ENCODE measurements around the gene CC2D2A.
A peak's percentile ranks its signal among the peaks of the same experiment; 100 is the strongest.

Gene CC2D2A

DNA sequence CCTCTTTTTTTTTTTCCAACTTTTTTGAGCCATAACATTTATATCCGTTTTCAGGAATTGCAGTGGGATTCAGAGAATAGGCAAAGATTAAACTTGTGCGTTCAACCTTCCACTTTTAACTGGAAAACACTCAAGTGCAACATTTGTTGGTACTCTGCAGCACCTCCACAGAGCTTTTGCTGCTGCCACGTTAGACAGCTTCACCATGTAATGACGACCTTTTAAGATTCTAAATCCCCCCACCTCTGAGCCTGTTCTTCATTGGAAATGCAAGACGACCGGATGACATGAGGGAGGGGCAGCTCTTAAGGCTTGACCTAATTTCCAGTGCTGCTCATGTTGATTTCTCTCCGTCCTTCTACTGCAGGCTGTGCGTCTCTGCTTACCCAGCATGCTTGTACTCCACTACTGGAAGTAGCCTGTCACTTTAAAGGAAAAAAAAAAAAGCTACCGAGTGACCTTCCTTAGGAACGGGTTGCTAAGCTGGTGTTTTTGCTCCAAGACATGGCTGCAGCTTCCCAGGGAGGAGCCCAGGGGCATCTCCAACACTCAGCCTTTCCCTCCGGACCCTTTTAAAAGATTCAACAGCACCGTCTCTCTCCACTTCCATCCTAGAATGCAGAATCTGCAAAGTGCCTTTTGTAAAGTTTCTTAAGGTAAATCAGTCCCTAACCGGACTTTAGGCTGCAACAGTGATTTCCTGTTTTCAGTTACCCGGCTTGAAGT is at the start of gene CC2D2A:
CC2D2A (plus strand) TSS at position 481 of the 726 bp plus-strand sequence. CDS start 6,051 bp downstream, outside the sequence.
- peak; percentile 39 for DNase-seq

GRCh38 chr4:15420642-15421041 is 49.0 kb upstream of the CC2D2A start:
- DNase-seq = peak; percentile 70

GRCh38 chr4:15423285-15423711 is 46.4 kb upstream of the CC2D2A start:
- no peak for DNase-seq

GRCh38 chr4:15425520-15425919 is 44.2 kb upstream of the CC2D2A start:
- no peak for DNase-seq

GRCh38 chr4:15427161-15427560 is 42.5 kb upstream of the CC2D2A start:
- DNase-seq = peak; percentile 4

DNA sequence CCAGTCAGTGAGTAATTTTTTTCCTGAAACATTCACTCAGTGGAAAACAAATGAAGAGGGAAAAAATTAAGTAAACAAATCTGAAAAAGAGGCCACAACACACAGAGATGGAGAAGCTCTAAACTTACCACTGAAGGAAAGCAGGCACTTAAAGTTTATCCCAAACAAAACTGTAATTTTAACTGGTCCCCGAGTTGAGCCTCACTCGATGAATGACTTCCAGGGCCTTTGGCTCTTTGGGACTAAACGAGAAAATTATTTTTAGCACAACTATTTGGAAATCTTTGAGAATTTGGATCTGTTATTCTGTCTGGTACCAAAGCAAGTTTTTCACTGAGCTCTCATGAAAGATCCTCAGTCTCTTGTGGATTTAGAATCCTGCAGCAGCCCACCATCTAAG is 42.0 kb upstream of the CC2D2A start, which contains the start of gene C1QTNF7:
C1QTNF7 (plus strand) TSS at position 333 of the 400 bp plus-strand sequence. CDS start 7,711 bp downstream, outside the sequence.
- no peak for DNase-seq

- DNase-seq = no peak
Measured at GRCh38 chr4:15428611-15429010, 41.1 kb upstream of the CC2D2A start.

DNA sequence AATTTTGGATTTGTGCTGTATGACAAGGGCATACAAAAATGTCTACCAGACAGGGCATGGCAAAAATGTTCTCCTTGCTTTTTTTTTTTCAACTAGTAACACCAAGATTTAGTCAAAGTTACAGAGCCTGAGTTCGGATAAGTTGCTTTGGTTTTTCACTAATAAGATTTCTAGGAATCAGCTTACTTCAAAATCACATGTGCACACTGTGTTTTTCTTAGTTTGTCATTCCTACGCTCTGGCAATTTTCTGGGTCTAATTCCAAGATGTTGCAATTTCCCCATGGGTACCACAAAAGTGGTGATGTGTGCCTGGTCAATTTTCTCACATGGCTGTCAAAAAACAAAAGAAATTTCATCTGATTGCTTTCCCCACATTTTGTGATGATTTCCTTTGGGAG is 35.6 kb upstream of the CC2D2A start:
- DNase-seq = no peak

DNA sequence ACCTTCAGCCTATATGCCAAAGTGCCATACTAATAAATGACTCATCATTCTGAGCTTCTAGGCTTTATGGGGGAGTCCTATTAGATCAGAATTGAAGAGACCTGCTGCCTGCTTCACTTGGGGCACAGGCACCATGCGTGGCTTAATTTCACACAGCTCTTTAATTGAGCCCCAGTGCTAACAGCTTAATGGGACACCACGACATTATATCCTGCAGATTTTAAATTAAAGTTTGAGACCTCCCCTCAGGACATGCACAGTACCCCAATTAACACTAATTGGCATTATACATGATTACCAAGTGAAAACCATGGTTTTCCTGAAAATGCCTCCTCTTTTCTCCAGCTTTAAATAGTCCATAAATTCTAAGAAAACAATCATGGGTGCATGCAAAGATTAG is 35.0 kb upstream of the CC2D2A start:
- DNase-seq = no peak

- DNase-seq = no peak
Measured at GRCh38 chr4:15436513-15436912, 33.2 kb upstream of the CC2D2A start.

- peak; percentile 60 for DNase-seq
Measured at GRCh38 chr4:15438939-15439524, 30.6 kb upstream of the CC2D2A start.

DNA sequence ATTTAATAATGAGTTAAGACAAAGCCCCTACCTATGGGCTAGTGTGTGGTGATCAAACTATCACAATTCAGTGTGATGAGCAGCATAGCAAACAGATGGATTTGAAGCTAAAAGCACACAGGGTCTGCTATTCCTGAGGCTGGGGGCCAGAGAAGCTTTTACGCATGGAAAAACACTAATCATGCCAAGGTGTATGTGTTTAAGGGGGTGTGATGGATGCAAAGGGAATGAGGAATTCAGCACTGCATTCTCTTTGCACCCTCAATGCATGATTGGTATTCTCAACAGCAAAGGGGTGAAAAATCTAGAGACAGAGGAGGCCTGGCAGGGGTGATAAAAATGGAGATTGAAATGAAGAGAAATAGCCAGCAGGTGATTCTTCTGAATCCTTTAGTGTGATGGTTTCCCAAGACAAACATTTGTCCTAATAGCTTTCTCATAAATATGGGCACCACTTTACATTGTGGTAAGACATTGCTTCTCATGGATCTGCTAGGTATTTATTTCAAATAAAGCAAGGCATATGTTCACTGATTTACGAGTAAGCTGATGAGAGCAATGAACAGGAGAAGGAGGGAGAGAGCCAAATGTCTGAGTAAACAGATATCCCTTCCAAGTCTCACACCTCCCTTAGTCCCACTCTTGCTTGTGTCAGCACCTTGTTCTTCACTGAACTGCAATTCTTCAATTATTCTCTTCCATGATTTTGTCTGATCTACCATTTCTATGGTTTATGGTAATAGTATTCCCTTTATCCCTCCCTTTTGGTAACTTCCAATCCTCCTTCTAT is 26.1 kb upstream of the CC2D2A start:
- DNase-seq = no peak

GRCh38 chr4:15444276-15444675 is 25.4 kb upstream of the CC2D2A start:
- DNase-seq = no peak

DNA sequence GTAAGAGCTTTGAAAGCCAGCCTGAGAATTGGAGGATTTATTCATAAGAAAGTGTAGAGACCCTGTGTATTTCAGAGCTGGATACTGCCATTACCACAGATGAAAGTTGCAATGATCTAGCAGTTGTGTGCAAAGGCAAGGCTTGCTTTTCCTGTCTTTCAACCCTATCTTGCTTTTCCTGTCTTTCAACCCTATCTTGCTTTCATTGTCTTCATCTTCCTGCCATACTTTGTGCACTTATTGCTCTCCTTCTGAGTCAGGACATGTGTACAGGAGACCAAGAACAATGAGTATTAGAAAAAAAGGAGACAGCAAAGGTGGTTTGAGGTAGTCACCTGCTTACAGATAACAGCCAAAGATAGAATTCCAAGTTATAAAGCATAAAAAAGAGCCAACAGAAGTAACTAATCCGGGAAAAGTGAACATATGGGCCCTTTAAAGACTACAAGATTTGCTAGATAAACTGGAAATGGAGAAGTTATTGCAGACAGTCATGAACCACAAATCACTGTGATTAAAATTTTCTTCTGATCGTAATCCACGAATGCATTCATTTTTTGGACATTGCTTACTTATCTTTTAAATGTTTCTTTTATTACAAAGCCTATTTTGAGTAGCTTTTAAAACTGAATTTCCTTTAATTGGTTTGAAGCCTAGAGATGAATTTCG is 24.7 kb upstream of the CC2D2A start:
- no peak for DNase-seq

GRCh38 chr4:15451181-15451865 is 18.4 kb upstream of the CC2D2A start:
- peak; percentile 57 for DNase-seq

DNA sequence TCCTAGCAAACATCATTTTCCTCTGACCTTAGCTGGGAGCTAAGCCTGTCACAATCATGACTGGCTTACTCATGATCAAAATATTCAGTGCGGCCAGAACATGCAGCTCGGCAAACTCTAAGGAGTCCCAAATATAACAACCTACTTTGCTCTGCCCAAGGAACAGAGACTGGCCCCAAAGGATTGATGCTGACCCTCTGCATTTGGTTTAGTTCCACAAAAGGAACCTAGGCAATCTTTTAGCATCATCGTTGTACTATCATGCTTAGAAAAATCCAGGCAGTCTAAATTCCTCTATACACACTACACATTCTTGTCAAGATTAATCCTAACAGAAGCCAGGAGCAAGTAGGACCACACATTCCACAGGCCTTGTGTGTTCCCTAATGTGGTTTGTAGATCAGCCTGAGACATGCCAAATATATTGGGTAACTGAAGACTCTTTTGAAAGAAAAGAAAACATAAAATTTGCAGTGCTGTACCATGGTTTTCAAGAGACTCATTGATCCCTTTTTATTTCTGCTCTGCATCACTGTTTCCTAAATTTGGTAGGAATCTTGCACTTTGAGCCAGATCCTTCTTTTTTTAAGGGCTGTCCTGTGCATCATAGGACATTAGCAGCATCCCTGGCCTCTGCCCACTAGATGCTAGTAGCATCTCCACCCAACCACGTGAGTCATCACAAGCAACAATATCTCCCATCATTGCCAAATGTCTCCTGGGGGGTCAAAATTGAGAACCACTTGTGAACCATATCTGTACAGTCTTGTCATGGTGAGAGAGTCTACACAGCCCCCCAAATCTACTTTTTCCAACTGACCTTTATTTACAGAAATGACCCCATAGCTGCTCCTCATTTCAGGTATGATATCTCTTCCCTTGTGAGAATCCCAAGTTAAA is 17.6 kb upstream of the CC2D2A start:
- peak; percentile 92 for DNase-seq

DNA sequence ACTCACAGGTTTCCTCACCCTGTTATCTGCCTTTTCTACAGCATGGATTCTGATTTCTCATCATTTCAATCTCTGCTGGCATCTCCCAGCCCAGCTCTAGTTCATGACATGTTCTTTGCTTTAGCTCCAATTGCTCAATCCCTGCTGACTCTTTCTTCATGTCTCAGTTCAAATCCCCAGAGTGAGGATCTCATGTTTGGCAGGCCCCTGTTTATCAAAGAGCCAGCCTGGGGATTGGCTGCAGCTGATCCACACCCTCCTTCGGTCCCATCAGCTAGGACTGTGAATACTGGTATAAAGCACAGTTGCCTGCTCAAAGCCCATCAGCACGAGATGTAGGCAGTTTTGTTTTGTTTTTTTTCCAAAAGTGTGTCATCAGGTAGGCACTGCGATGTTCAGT is 14.4 kb upstream of the CC2D2A start:
- peak; percentile 43 for DNase-seq

GRCh38 chr4:15457406-15458201 is 12.1 kb upstream of the CC2D2A start:
- peak; percentile 53 for DNase-seq

- DNase-seq = no peak
Measured at GRCh38 chr4:15458616-15459015, 11.1 kb upstream of the CC2D2A start.

GRCh38 chr4:15459706-15460105 is 10.0 kb upstream of the CC2D2A start:
- DNase-seq = no peak

DNA sequence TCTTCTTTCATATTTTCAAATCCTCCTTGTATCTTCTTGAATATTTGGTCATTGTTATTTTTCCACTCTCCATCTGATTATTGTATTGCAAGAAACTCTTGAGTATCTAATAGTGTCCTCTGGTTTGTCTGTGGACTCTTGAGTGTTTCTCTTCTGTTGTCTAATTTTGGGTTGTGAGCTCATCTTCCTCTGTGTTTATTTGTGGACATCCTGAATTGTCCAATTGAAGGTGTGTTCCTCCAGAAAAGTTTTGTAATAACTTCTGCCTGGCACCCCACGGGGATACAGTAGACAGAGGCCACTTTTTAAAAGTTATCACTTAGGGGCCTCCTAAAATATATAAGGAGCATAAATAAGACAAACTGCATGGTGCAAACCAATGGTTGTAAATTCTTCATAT is 3.1 kb upstream of the CC2D2A start:
- no peak for DNase-seq
